H9 (cell line): ENCODE measurements around the gene FAM89B. TPM values are rescaled to one million over a fixed set of nuclear protein-coding genes. Genes with fewer than 3 reads are reported as not detected.

ENCODE experiments used
- DNase-seq: peaks from one replicate; pipeline ENCODE4 v3.0.0-alpha.2; 2017
- H2AFZ ChIP-seq: one replicate; pipeline ENCODE4 v1.6.1; 2013; ENCODE audit warnings: mild to moderate bottlenecking, low read length, control low read depth, moderate library complexity
- H2AK5ac ChIP-seq: 2 replicates; pipeline ENCODE4 v1.6.1; 2013; ENCODE audit warnings: low read length, control low read depth, mixed read lengths; ENCODE audit not compliant: insufficient read length
- H2BK120ac ChIP-seq: one replicate; pipeline ENCODE4 v1.6.1; 2013; ENCODE audit warnings: low read depth, mild to moderate bottlenecking, low read length, control low read depth, inconsistent platforms; ENCODE audit not compliant: poor library complexity, severe bottlenecking
- H2BK12ac ChIP-seq: 2 replicates; pipeline ENCODE4 v1.6.1; 2013; ENCODE audit warnings: low read length, control low read depth, mixed read lengths, low read depth; ENCODE audit not compliant: insufficient read length
- H2BK15ac ChIP-seq: 2 replicates; pipeline ENCODE4 v1.6.1; 2013; ENCODE audit warnings: low read depth, low read length, control low read depth
- H2BK20ac ChIP-seq: one replicate; pipeline ENCODE4 v1.6.1; 2013; ENCODE audit warnings: low read depth, mild to moderate bottlenecking, low read length, control low read depth, inconsistent platforms; ENCODE audit not compliant: poor library complexity, severe bottlenecking
- H2BK5ac ChIP-seq: 2 replicates; pipeline ENCODE4 v1.6.1; 2013; ENCODE audit warnings: low read length, control low read depth, mixed read lengths; ENCODE audit not compliant: insufficient read length
- H3K14ac ChIP-seq: 2 replicates; pipeline ENCODE4 v1.6.1; 2013; ENCODE audit warnings: low read length, control low read depth; ENCODE audit not compliant: insufficient read depth
- H3K18ac ChIP-seq: 2 replicates; pipeline ENCODE4 v1.6.1; 2013; ENCODE audit warnings: low read depth, mild to moderate bottlenecking, mixed read lengths, low read length, control low read depth; ENCODE audit not compliant: insufficient read length
- H3K23ac ChIP-seq: 2 replicates; pipeline ENCODE4 v1.6.1; 2013; ENCODE audit warnings: low read length, control low read depth, mixed read lengths, low read depth; ENCODE audit not compliant: insufficient read length
- H3K23me2 ChIP-seq: 2 replicates; pipeline ENCODE4 v1.6.1; 2013; ENCODE audit warnings: low read depth, mild to moderate bottlenecking, mixed read lengths, low read length, control low read depth; ENCODE audit not compliant: insufficient read length, poor library complexity, severe bottlenecking
- H3K27ac ChIP-seq: 2 replicates; pipeline ENCODE4 v1.5.1; 2013; ENCODE audit warnings: low read length, control low read depth, mixed read lengths, low read depth; ENCODE audit not compliant: insufficient read length
- H3K27me3 ChIP-seq: 2 replicates; pipeline ENCODE4 v1.6.1; 2013; ENCODE audit warnings: low read length, control low read depth, inconsistent platforms; ENCODE audit not compliant: insufficient read depth
- H3K4ac ChIP-seq: 2 replicates; pipeline ENCODE4 v1.6.1; 2013; ENCODE audit warnings: low read depth, mild to moderate bottlenecking, control low read depth, inconsistent platforms, low read length, moderate library complexity
- H3K4me1 ChIP-seq: 2 replicates; pipeline ENCODE4 v1.6.1; 2013; ENCODE audit warnings: low read length, control low read depth, inconsistent platforms; ENCODE audit not compliant: insufficient read depth
- H3K4me2 ChIP-seq: 2 replicates; pipeline ENCODE4 v1.6.1; 2013; ENCODE audit warnings: low read length, control low read depth, mixed read lengths; ENCODE audit not compliant: insufficient read length, insufficient read depth
- H3K56ac ChIP-seq: 2 replicates; pipeline ENCODE4 v1.6.1; 2013; ENCODE audit warnings: low read depth, mild to moderate bottlenecking, mixed read lengths, low read length, control low read depth; ENCODE audit not compliant: insufficient read length
- H3K79me1 ChIP-seq: 2 replicates; pipeline ENCODE4 v1.6.1; 2013; ENCODE audit warnings: low read depth, mild to moderate bottlenecking, moderate library complexity, low read length, control low read depth, inconsistent platforms; ENCODE audit not compliant: insufficient read depth, poor library complexity, severe bottlenecking
- H3K79me2 ChIP-seq: 2 replicates; pipeline ENCODE4 v1.6.1; 2013; ENCODE audit warnings: low read length, control low read depth, inconsistent platforms; ENCODE audit not compliant: insufficient read depth
- H3K9ac ChIP-seq: 2 replicates; pipeline ENCODE4 v1.6.1; 2013; ENCODE audit warnings: low read length, control low read depth, mixed read lengths; ENCODE audit not compliant: insufficient read length; ENCODE audit errors: extremely low read depth
- H3K9me3 ChIP-seq: one replicate; pipeline ENCODE4 v1.6.1; 2013; ENCODE audit warnings: low read depth, low read length, inconsistent platforms; ENCODE audit not compliant: control insufficient read depth
- H3T11ph ChIP-seq: one replicate; pipeline ENCODE4 v1.6.1; 2013; ENCODE audit warnings: mild to moderate bottlenecking, low read length, control low read depth, inconsistent platforms
- H4K20me1 ChIP-seq: one replicate; pipeline ENCODE4 v1.6.1; 2013; ENCODE audit not compliant: control insufficient read depth, insufficient read length, insufficient read depth
- H4K5ac ChIP-seq: 2 replicates; pipeline ENCODE4 v1.6.1; 2013; ENCODE audit warnings: low read depth, mild to moderate bottlenecking, mixed read lengths, low read length, control low read depth; ENCODE audit not compliant: insufficient read length
- H4K8ac ChIP-seq: replicated peaks from 2 replicates; pipeline ENCODE4 v1.6.1; 2013; ENCODE audit warnings: low read length, control low read depth, mixed read lengths, low read depth; ENCODE audit not compliant: insufficient read length
- H4K91ac ChIP-seq: 2 replicates; pipeline ENCODE4 v1.6.1; 2013; ENCODE audit warnings: low read depth, mild to moderate bottlenecking, moderate library complexity, mixed read lengths, low read length, control low read depth; ENCODE audit not compliant: insufficient read length
- H3K27ac Mint-ChIP-seq, 3 experiments: 2 replicates in 2 of 3; 3 replicates in 1 of 3; pipeline ENCODE4 v1.8.0; 2020 to 2021; ENCODE audit warnings: mixed read lengths in 3 of 3, mild to moderate bottlenecking in 1 of 3, moderate library complexity in 1 of 3
- H3K27me3 Mint-ChIP-seq: 2 replicates; pipeline ENCODE4 v1.8.0; 2021; ENCODE audit warnings: low read depth, mild to moderate bottlenecking, moderate library complexity, mixed read lengths
- H3K36me3 Mint-ChIP-seq, 3 experiments: 2 replicates in 2 of 3; 3 replicates in 1 of 3; pipeline ENCODE4 v1.8.0; 2020 to 2021; ENCODE audit warnings: low read depth in 3 of 3, mixed read lengths in 3 of 3; ENCODE audit not compliant: insufficient read depth in 1 of 3
- H3K4me1 Mint-ChIP-seq, 2 experiments: 2 replicates each; pipeline ENCODE4 v1.8.0; 2020; ENCODE audit warnings: mixed read lengths in 2 of 2
- H3K4me3 Mint-ChIP-seq, 2 experiments: 2 replicates in 1 of 2; 3 replicates in 1 of 2; pipeline ENCODE4 v1.8.0; 2020 to 2021; ENCODE audit warnings: mild to moderate bottlenecking in 2 of 2, mixed read lengths in 2 of 2, moderate library complexity in 1 of 2
- H3K9me3 Mint-ChIP-seq, 2 experiments: 2 replicates in 1 of 2; 3 replicates in 1 of 2; pipeline ENCODE4 v1.8.0; 2020; ENCODE audit warnings: mild to moderate bottlenecking in 2 of 2, mixed read lengths in 2 of 2, moderate library complexity in 1 of 2
- CTCF ChIP-seq: fragments of 200-600 bp; sonication (generic); conservative IDR thresholded peaks from 3 replicates; pipeline ENCODE4 v1.8.0; 2021; ENCODE audit warnings: antibody characterized with exemption, mild to moderate bottlenecking
- WGBS: extraction: QIAGEN DNeasy Blood & Tissue Kit; methylation state at CpG from one replicate; pipeline ENCODE4 v1.1.7; 2013; ENCODE audit warnings: missing lambda C conversion rate, low lambda C conversion rate, mixed read lengths; ENCODE audit not compliant: insufficient read length; ENCODE audit errors: extremely low coverage; 5-methylcytosine and 5-hydroxymethylcytosine counted together
- total RNA-seq: library from RNA; stranded (reverse); gene quantifications from 2 replicates; pipeline ENCODE4 v1.2.1, GENCODE V29; 2021

The FAM89B gene
- total RNA-seq, 1 experiment from 2014 or later = 21.7 TPM

DNA sequence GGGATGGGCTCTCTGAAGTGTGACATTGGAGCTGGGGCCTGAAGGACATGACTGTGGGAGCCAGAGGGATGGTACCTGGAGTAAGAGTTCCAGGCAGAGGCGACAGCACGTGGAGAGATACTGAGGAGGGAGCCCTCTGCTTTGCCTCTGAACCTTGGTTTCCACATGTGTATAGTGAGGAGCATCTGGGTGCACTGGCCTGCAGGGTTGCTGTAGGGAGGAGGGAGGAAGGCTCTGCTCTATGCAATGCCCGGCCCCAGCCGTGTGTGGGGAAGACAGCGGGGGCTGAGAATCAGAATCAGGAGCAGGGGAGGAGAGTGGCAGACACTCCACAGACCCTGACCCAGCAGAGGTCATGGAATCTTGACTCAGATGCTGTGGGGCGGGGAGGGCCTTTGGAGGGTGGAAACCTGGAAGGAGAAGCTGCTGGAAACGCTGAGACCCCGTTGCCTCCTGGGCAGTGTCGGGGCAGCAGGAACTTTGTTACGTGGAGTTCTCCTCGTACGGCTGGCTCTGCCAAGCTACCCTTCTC lies 43.5 kb upstream of the FAM89B start:
- no peak overlapping the region for H2BK20ac ChIP-seq
- H3K27ac ChIP-seq = no peak overlapping the region
- Mint-ChIP-seq H3K27me3 (peaks cover 6% of the 10 kb centered on the region), H3K4me1 (peaks cover 10 to 14% of the 10 kb centered on the region in 2 experiments), H3K4me3 (no peak overlapping the region; a peak in 1 of 5 replicates), H3K9me3 (no peaks in the 10 kb centered on the region; a peak in 1 of 5 replicates), H3K36me3 (peaks cover 20 to 48% (median 43%) of the 10 kb centered on the region in 3 experiments), H3K27ac (peak overlapping the region in 2 of 3 experiments; percentile 34 to 78; a peak in 3 of 7 replicates)
- H3K27me3 ChIP-seq = no peaks in the 10 kb centered on the region
- H3K79me1 ChIP-seq = no peaks in the 10 kb centered on the region
- H3K4me1 ChIP-seq = no peaks in the 10 kb centered on the region
- no CpG with 5 or more reads among the region's 12 CpGs for WGBS
- H4K91ac ChIP-seq = no peak overlapping the region
- H3K18ac ChIP-seq = no peak overlapping the region
- no peak overlapping the region for H3K56ac ChIP-seq
- H2AFZ ChIP-seq = no peak overlapping the region
- no peak overlapping the region for H3K14ac ChIP-seq
- H4K5ac ChIP-seq = no peak overlapping the region
- no peak overlapping the region for H3K4me2 ChIP-seq
- no peaks in the 10 kb centered on the region; the same call in 1 of the 2 replicates for H3K79me2 ChIP-seq
- no peak overlapping the region for H3K4ac ChIP-seq
- H3K9me3 ChIP-seq = no peaks in the 10 kb centered on the region
- no peak overlapping the region for H2BK5ac ChIP-seq
- no peak overlapping the region for H3K9ac ChIP-seq
- no peaks in the 10 kb centered on the region for H4K20me1 ChIP-seq
- H2BK15ac ChIP-seq = no peak overlapping the region
- no peak overlapping the region for H3K23ac ChIP-seq
- peaks cover 4% of the 10 kb centered on the region for H3K23me2 ChIP-seq
- no peak overlapping the region for H2BK12ac ChIP-seq
- no peak for DNase-seq
- H2AK5ac ChIP-seq = no peak overlapping the region
- no peak overlapping the region for H3T11ph ChIP-seq
- H4K8ac ChIP-seq = no peak overlapping the region
- TF ChIP-seq CTCF = no peak
- H2BK120ac ChIP-seq = no peak overlapping the region
